Urothelium cell line (cell line): ENCODE data around the gene C17orf107.
A peak's percentile ranks its signal among the peaks of the same experiment; 100 is the strongest.
"Not testable (repeated sequence)": the region's sequence is repeated elsewhere in the genome, so short reads cannot be mapped to it uniquely, and the experiment has no call there.

Experiments
- DNase-seq: peaks from one replicate; pipeline ENCODE4 v3.0.0; 2011; ENCODE audit warnings: low spot score, mixed read lengths
- FAIRE-seq: peaks from 2 replicates; lab custom pipeline; 2011; peaks lifted over from hg19 to GRCh38; lab: Jason Lieb, UNC

Gene C17orf107

DNA sequence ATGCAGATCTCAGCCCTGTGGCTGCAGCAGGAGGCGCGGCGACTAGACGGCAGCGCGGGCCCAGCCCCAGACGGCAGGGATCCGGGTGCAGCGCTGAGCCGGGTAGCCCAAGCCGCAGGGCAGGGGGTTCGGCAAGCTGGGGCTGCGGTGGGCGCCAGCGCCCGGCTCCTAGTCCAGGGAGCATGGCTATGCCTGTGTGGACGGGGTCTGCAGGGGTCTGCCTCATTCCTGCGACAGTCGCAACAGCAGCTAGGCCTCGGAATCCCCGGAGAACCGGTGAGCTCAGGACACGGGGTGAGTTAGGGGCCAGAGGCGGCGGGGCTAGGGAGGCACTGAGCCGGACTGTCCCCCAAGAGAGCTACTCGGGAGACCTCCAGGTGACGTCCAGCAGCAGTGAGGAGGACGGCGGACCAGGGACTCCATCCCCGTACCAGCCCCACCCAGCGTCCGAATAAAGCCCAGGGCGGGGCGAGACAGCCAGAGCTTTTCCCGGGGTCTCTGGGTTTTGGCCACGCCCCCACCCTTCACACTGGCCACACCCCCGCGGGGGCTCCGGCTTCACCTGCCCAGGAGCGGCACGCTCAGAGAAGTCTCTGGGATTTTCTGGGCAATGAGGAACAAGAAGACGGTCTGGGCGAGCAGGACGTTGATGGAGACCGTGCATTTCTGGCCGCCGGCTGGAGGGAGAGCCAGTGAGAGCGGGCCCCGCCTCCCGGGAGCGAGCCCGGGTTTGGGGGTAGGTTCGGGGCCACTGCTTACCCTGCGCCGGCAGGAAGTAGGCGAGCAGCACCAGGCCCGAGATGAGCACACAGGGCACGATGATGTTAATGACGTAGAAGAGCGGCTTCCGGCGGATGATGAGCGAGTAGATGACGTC is 1.1 kb downstream of the C17orf107 start:
- no peak for DNase-seq
- FAIRE-seq = no peak

- FAIRE-seq (no peak), DNase-seq (no peak)
These were observed 1.8 kb downstream of the C17orf107 start for GRCh38 chr17:4901108-4901647.

DNA sequence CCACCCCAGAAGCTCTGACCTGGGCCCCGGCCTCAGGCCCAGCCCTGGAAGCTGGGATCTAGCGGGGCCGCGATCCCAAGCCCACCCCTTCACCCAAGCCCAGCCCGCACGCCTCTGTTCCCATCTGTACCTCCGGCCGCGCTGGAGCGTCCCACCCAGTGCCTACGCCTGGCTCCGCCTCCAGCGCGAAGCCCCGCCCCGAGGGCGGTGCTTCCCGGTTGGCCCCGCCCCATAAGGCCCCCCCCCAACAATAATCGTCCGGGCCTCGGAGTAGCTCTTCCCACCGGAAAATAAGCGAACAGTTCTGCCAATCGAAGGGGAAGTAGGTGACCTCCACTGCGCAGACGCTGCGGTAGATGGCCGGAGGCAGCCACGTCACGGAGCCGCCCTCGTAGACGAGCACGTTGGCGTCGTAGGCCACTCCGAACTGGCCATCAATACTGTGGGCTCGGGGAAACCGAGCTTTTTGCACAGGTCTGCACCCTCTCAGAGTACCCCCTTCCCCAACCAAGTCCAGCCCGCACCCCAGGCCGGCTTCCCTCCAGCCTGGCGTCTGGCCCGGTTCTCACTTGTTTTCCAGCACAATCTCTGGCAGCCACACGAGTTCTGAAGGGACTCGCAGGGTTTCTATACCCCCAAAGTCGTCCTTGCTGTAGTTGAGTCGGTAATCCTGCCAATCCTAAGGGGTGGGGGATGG is 2.5 kb downstream of the C17orf107 start:
- DNase-seq (no peak), FAIRE-seq (no peak)

DNA sequence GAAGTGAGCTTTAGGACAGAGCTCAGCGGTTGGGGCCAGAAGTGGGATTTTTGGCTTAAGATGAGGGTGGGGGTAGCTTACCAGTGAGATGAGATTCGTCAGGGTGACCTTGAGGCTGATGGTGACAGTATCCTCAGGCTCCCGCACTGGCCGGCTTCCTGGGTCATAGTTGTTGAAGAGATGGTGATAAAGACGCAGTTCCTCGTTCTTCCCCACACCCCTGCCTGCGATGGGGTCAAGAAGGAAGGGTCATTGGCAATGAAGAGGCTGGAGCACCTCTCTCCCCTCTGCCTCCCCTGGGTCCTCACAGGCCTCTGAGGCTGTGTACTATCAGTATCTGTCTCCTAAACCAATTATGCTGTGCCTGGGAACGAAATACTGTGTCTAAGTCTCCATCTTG is 3.2 kb downstream of the C17orf107 start:
- DNase-seq (no peak), FAIRE-seq (no peak)

GRCh38 chr17:4903051-4903818 is 3.9 kb downstream of the C17orf107 start, which contains the start of gene CHRNE:
TSS of gene CHRNE (minus strand) at chr17:4903098. CDS start at chr17:4903063, 35 bp downstream.
- FAIRE-seq = peak; percentile 48
- peak; percentile 54 for DNase-seq

GRCh38 chr17:4906642-4907041 is 7.3 kb downstream of the C17orf107 start:
- FAIRE-seq, DNase-seq: not testable (repeated sequence)

DNA sequence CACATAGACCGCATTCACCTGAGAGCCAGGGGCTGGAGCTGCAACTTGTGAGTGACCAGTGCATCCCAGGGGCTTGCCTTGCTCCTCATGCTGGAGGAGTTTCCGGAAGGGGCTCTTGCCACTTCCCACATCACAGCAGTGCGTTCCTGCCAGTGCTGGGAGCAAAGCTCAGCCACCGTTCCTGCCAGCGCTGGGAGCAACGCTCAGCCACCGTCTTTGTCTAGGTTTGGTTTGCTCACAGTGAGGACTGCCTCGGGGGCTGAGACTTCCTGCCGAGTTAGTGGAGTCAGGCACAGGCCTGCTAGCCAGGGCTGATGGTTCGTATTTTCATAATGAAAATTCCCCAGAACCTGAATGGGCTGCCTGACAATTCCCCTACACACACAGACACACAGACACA is 9.0 kb downstream of the C17orf107 start:
- FAIRE-seq (no peak), DNase-seq (no peak)

- peak; percentile 66 for DNase-seq
- FAIRE-seq = peak; percentile 66
These were observed 9.6 kb downstream of the C17orf107 start for GRCh38 chr17:4908711-4909496.

- no peak for DNase-seq
- no peak for FAIRE-seq
These were observed 14.7 kb downstream of the C17orf107 start for GRCh38 chr17:4913994-4914393.

- FAIRE-seq, DNase-seq: not testable (repeated sequence)
These were observed 15.2 kb downstream of the C17orf107 start for GRCh38 chr17:4914551-4914950.

DNA sequence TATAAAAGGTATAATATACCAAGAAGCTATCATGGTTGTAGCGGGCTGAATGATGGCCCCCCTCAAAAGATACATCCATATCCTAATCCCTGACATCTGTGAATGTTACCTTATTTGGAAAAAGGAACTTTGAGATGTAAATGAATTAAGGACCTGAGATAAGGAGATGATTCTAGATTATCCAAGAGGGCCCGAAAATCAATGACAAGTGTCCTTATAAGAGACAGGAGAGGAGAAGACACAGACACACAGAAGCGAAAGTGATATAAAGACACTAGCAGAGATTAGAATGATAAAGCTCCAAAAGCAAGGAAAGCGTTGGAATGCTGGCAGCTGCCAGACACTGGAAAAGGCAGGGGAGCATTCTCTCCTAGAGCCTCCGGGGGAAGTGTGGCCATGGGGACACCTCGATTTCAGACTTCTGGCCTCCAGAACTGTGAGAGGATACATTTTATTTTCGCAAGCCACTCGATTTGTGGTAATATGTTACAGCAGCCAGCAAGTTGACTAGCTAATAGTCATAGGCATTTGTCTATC is 20.2 kb downstream of the C17orf107 start:
- FAIRE-seq (no peak), DNase-seq (no peak)

DNA sequence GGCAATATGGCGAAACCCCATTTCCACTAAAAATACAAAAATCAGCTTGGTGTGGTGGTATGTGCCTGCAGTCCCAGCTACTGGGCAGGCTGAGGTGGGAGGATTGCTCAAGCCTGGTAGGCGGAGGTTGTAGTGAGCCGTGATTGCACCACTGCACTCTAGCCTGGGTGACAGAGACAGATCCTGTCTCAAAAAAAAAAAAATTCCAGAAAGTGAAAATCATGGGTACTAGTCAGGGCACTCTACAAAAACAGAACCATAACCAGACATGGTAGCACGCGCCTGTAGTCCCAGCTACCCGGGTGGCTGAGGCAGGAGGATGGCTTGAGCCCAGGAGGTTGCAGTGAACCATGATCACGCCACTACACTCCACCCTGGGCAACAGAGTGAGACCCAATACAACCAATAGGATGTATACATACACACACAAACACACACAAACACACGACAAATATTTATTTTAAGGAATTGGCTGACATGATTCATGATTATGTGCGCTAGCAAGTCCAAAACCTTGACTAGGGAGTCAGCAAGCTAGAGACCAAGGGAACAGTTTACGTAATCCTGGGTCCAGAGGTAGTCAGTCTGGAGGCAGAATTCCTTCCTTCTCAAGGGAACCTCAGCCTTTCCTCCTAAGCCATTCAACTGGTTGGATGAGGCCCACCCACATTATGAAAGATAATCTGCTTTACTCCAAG is 21.2 kb downstream of the C17orf107 start:
- DNase-seq (no peak), FAIRE-seq (no peak)

DNA sequence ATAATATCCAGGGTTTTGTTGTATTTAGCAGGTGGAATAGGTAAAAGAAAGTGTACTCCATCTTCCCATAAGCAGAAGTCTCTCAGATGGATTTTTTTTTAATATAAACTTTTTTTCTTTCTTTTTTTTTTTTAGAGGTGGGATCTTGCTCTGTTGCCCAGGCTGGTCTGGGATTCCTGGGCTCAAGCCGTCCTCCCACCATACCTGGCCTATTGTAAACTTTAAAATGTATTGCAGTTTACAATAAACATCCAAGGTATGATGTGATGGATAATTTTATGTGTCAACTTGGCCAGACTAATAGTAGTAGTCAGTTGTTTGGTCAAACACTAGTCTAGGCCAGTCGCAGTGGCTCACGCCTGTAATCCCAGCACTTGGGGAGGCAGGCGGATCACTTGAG is 22.0 kb downstream of the C17orf107 start:
- DNase-seq = no peak
- no peak for FAIRE-seq

DNA sequence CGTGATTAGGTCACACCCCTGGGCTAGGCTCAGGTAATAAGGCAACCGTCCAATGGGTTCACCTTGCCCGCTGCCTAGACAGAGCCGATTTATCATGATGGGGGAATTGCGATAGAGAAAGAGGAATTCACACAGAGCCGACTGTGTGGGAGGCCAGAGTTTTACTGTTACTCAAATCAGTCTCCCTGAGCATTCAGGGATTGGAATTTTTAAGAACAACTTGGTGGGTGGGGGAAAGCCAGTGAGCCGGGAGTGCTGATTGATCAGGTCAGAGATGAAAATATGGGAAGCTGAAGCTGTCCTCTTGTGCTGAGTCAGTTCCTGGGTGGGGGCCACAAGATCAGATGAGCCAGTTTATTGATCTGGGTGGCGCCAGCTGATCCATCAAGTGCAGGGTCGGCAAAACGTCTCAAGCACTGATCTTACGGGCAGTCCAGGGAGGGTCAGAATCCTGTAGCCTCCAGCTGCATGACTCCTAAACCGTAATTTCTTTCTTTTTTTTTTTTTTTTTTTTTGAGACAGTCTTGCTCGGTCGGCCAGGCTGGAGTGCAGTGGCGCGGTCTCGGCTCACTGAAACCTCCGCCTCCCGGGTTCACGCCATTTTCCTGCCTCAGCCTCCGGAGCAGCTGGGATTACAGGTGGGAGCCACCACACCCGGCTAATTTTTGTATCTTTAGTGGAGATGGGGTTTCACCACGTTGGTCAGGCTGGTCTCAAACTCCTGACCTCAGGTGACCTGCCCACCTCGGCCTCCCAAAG is 27.4 kb downstream of the C17orf107 start:
- FAIRE-seq, DNase-seq: not testable (repeated sequence)

GRCh38 chr17:4928881-4929280 is 29.5 kb downstream of the C17orf107 start:
- no peak for FAIRE-seq
- no peak for DNase-seq

- FAIRE-seq (no peak), DNase-seq (no peak)
These were observed 32.6 kb downstream of the C17orf107 start, which contains the start of gene GP1BA for GRCh38 chr17:4931963-4932362. TSS of gene GP1BA (plus strand) at chr17:4932277. CDS start at chr17:4932605, 328 bp downstream.

GRCh38 chr17:4932756-4933155 is 33.4 kb downstream of the C17orf107 start:
- DNase-seq (no peak), FAIRE-seq (no peak)

GRCh38 chr17:4933646-4934045 is 34.3 kb downstream of the C17orf107 start:
- DNase-seq (no peak), FAIRE-seq (no peak)
